Karpas-422 (cell line): ENCODE measurements around the gene SETX. TPM values are rescaled to one million over a fixed set of nuclear protein-coding genes. Genes with fewer than 3 reads are reported as not detected.

Experiments
- DNase-seq: peaks from one replicate; pipeline ENCODE4 v3.0.0-alpha.2; 2015
- H2AFZ ChIP-seq: fragments of 200-600 bp; sonication (generic); 2 replicates; pipeline ENCODE4 v1.6.1; 2014; ENCODE audit warnings: antibody characterized with exemption, low read length, mixed read lengths
- H3K27ac ChIP-seq: fragments of 200-600 bp; sonication (generic); 2 replicates; pipeline ENCODE4 v1.5.1; 2014; ENCODE audit warnings: mild to moderate bottlenecking, low read length, moderate library complexity
- H3K27me3 ChIP-seq: fragments of 200-600 bp; sonication (generic); 2 replicates; pipeline ENCODE4 v1.6.1; 2014; ENCODE audit warnings: low read length, mixed read lengths
- H3K36me3 ChIP-seq: fragments of 200-600 bp; sonication (generic); 2 replicates; pipeline ENCODE4 v1.6.1; 2014; ENCODE audit warnings: low read length, mixed read lengths; ENCODE audit not compliant: insufficient read depth
- H3K4me1 ChIP-seq: fragments of 200-600 bp; sonication (generic); 2 replicates; pipeline ENCODE4 v1.6.1; 2014; ENCODE audit warnings: mild to moderate bottlenecking, low read length, mixed read lengths
- H3K4me2 ChIP-seq: fragments of 200-600 bp; sonication (generic); 2 replicates; pipeline ENCODE4 v1.6.1; 2014; ENCODE audit warnings: low read length, low read depth, mild to moderate bottlenecking; ENCODE audit not compliant: poor library complexity, severe bottlenecking
- H3K4me3 ChIP-seq: fragments of 200-600 bp; sonication (generic); 2 replicates; pipeline ENCODE4 v1.5.1; 2014; ENCODE audit warnings: mild to moderate bottlenecking, antibody characterized with exemption, low read length, mixed read lengths
- H3K79me2 ChIP-seq: fragments of 200-600 bp; sonication (generic); 2 replicates; pipeline ENCODE4 v1.6.1; 2014; ENCODE audit warnings: mild to moderate bottlenecking, low read length, mixed read lengths
- H3K9ac ChIP-seq: fragments of 200-600 bp; sonication (generic); 2 replicates; pipeline ENCODE4 v1.6.0; 2014; ENCODE audit warnings: low read length
- H3K9me2 ChIP-seq: fragments of 200-600 bp; sonication (generic), shearing (Covaris generic); replicated peaks from 2 replicates; pipeline ENCODE4 v1.6.0; 2014; ENCODE audit warnings: mild to moderate bottlenecking, low read length, moderate library complexity; ENCODE audit not compliant: insufficient read depth
- H3K9me3 ChIP-seq: fragments of 300-700, 200-600 bp; sonication (generic); 2 replicates; pipeline ENCODE4 v1.6.1; 2014; ENCODE audit warnings: low read length, mixed read lengths
- H4K20me1 ChIP-seq: fragments of 200-600 bp; sonication (generic); 2 replicates; pipeline ENCODE4 v1.6.1; 2014; ENCODE audit warnings: mild to moderate bottlenecking, antibody characterized with exemption, low read length, low read depth; ENCODE audit not compliant: insufficient read depth
- total RNA-seq: library from RNA; depleted of rRNA; stranded (reverse); fragments of >200 nt; shearing (Covaris generic); gene quantifications from 2 replicates; pipeline ENCODE4 v1.2.3, GENCODE V29; 2014; ENCODE audit warnings: low replicate concordance

Gene SETX
- total RNA-seq, 1 experiment from 2014 or later = 56.0 TPM

DNA sequence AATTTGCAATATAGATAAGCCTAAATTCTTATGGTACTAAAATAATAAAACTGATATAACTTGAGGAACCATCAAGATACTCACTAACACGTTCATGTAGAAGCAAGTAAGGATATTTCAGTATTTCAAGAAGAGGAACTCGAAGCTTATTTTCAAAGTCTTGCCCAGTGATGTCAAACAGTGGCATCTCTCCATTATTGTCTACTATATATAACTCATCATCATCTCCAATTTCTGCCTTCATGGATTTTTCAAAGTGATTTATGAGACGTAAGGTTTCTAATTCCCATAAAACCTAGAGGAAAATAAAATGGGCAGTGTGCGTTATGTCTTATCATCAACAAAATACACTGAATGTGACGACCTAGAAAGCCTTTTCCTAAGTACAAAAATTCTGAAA, 8.6 kb downstream of the SETX start:
- Histone ChIP-seq H3K27ac (no peak overlapping the region), H3K4me2 (no peak overlapping the region), H4K20me1 (no peaks in the 10 kb centered on the region), H3K9ac (no peak overlapping the region), H3K9me3 (no peaks in the 10 kb centered on the region), H3K9me2 (no peaks in the 10 kb centered on the region), H3K79me2 (peaks cover 39% of the 10 kb centered on the region), H3K27me3 (no peaks in the 10 kb centered on the region), H2AFZ (no peak overlapping the region), H3K4me3 (no peak overlapping the region), H3K4me1 (peaks cover 6% of the 10 kb centered on the region), H3K36me3 (peaks cover 81% of the 10 kb centered on the region)
- DNase-seq = no peak

DNA sequence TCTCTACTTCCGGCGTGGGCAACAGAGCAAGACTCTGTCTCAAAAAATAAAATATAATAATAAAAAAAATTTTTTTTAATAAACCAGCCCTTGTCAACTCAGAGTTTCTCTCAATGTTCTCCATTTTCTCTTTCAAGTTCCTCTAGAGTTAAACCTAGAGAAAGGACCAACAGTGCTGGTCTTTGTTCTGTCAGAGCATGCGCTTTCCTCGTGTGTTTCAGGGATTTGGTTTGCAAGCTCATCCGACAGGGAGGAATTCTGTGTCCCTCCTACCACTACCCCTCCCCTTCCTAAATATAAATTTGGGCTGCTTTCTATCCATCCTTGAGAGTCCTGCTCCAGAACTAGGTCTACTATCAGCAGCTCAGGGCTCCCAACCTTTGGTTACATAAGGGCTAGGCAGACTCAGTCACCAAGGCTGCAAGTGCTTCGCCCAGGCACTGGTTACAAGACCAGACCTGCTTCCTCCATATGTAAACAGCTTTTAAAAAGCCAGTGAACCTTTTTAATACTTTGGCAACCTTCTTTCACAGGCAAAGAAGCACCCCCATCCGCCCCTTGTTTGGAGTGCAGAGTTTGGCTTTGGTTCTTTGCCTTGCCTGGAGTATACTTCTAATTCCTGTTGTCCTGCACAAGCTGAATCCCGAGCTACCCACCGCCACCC, 13.5 kb downstream of the SETX start:
- no peak overlapping the region for H3K4me2 ChIP-seq
- no peak for DNase-seq
- H3K4me3 ChIP-seq = no peak overlapping the region
- no peak overlapping the region for H2AFZ ChIP-seq
- no peak overlapping the region for H3K9ac ChIP-seq
- peaks cover 75% of the 10 kb centered on the region for H3K36me3 ChIP-seq
- no peaks in the 10 kb centered on the region for H4K20me1 ChIP-seq
- no peak overlapping the region for H3K27ac ChIP-seq
- no peaks in the 10 kb centered on the region for H3K27me3 ChIP-seq
- peaks cover 10% of the 10 kb centered on the region for H3K79me2 ChIP-seq
- no peaks in the 10 kb centered on the region for H3K9me2 ChIP-seq
- no peaks in the 10 kb centered on the region for H3K9me3 ChIP-seq
- no peaks in the 10 kb centered on the region for H3K4me1 ChIP-seq

GRCh38 chr9:132334364-132334763, 20.4 kb downstream of the SETX start:
- Histone ChIP-seq H3K9me2 (no peaks in the 10 kb centered on the region), H3K4me3 (no peak overlapping the region), H3K9ac (no peak overlapping the region), H2AFZ (no peak overlapping the region), H3K27ac (no peak overlapping the region), H3K4me2 (no peak overlapping the region), H4K20me1 (no peaks in the 10 kb centered on the region), H3K36me3 (peaks cover 61% of the 10 kb centered on the region), H3K4me1 (no peaks in the 10 kb centered on the region), H3K79me2 (peaks cover 28% of the 10 kb centered on the region), H3K27me3 (no peaks in the 10 kb centered on the region), H3K9me3 (no peaks in the 10 kb centered on the region)
- DNase-seq = no peak

GRCh38 chr9:132333556-132333955, 21.2 kb downstream of the SETX start:
- Histone ChIP-seq H3K4me3 (no peak overlapping the region), H3K79me2 (peaks cover 33% of the 10 kb centered on the region)

GRCh38 chr9:132328580-132328979, 26.2 kb downstream of the SETX start:
- Histone ChIP-seq H3K79me2 (peaks cover 57% of the 10 kb centered on the region), H4K20me1 (no peaks in the 10 kb centered on the region)

More at GRCh38 chr9:132333556-132333955, 21.2 kb downstream of the SETX start:
- H3K36me3 ChIP-seq = peaks cover 65% of the 10 kb centered on the region
- H2AFZ ChIP-seq = no peak overlapping the region
- no peak overlapping the region for H3K4me2 ChIP-seq
- no peaks in the 10 kb centered on the region for H3K9me3 ChIP-seq
- no peak overlapping the region for H3K9ac ChIP-seq
- no peak overlapping the region for H3K27ac ChIP-seq
- H3K9me2 ChIP-seq = no peaks in the 10 kb centered on the region
- no peaks in the 10 kb centered on the region for H4K20me1 ChIP-seq
- H3K4me1 ChIP-seq = no peaks in the 10 kb centered on the region
- H3K27me3 ChIP-seq = no peaks in the 10 kb centered on the region
- DNase-seq = no peak

DNA sequence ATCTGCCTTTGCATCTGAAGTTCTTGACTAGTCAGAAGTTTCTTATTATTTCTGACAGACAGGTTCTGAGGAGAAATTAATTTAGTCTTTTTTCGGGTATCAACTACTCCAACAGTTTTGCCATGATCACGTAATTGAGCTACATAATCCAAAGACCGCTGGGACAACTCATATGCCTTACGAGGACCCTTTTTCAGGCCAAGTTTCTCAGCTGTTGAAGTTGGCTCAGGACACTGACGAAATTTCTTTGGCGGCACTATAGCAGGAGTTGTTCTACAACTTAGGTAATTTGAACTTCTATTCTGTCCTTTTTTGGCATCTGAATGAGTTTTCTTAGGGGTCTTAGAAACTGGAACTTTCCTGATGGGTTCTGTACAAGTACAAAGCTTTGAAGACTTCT, 27.2 kb downstream of the SETX start:
- Histone ChIP-seq H3K9me2 (no peaks in the 10 kb centered on the region), H3K36me3 (peaks cover 80% of the 10 kb centered on the region), H4K20me1 (no peaks in the 10 kb centered on the region), H3K4me1 (no peaks in the 10 kb centered on the region), H3K9ac (no peak overlapping the region), H3K4me3 (no peak overlapping the region), H3K27ac (no peak overlapping the region), H3K4me2 (no peak overlapping the region), H2AFZ (no peak overlapping the region), H3K27me3 (no peaks in the 10 kb centered on the region), H3K79me2 (peaks cover 66% of the 10 kb centered on the region), H3K9me3 (no peaks in the 10 kb centered on the region)
- DNase-seq = no peak

More at GRCh38 chr9:132328580-132328979, 26.2 kb downstream of the SETX start:
- Histone ChIP-seq H3K4me3 (no peak overlapping the region), H3K4me2 (no peak overlapping the region), H3K9me2 (no peaks in the 10 kb centered on the region), H3K9ac (no peak overlapping the region), H2AFZ (no peak overlapping the region), H3K9me3 (no peaks in the 10 kb centered on the region), H3K27me3 (no peaks in the 10 kb centered on the region), H3K36me3 (peaks cover 78% of the 10 kb centered on the region), H3K27ac (no peak overlapping the region), H3K4me1 (no peaks in the 10 kb centered on the region)
- DNase-seq = no peak

GRCh38 chr9:132324425-132324824, 30.4 kb downstream of the SETX start:
- H4K20me1 ChIP-seq = no peaks in the 10 kb centered on the region
- H3K36me3 ChIP-seq = peaks cover 64% of the 10 kb centered on the region; the same call in 1 of the 2 replicates

DNA sequence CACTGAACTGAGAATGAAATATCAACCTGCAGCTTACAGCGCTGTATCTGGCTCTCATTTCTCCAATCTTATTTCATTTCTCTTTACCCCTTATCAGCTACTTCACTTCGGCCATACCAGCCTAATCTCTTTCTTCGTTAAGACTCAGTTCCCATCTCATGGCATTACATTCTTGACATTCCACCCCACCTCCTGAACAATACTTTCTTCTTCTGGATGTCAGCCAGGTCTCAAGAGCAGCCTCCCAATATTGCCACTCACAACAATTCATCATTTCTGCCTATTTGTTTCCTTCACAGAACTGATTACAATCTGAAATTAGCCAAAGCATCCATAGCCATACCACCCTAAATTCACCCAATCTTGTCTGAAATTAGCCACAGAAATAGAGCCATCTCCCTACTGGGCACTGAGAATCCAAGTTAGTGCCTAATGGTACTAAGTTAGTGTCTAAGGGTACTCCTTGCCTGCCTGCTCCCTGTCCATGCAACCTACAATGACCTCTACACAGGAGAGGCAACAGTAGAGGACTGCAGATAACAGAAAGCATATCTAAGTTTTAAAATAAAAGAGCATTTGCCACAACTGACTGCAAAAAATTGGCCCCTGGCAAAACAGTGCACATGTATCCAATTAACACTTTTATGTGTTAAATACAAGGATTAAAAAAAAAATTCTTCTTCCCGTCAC, 35.2 kb downstream of the SETX start:
- Histone ChIP-seq H3K9ac (no peak overlapping the region), H3K27ac (no peak overlapping the region), H3K79me2 (peaks cover 81% of the 10 kb centered on the region), H3K9me2 (no peaks in the 10 kb centered on the region), H3K27me3 (no peaks in the 10 kb centered on the region), H3K9me3 (no peaks in the 10 kb centered on the region), H2AFZ (no peak overlapping the region), H3K4me3 (no peak overlapping the region), H3K4me2 (no peak overlapping the region), H3K36me3 (peaks cover 55% of the 10 kb centered on the region), H4K20me1 (no peaks in the 10 kb centered on the region; the same call in 1 of the 2 replicates), H3K4me1 (no peaks in the 10 kb centered on the region)
- DNase-seq = no peak

More at GRCh38 chr9:132324425-132324824, 30.4 kb downstream of the SETX start:
- H2AFZ ChIP-seq = no peak overlapping the region
- no peak overlapping the region for H3K27ac ChIP-seq
- H3K4me2 ChIP-seq = no peak overlapping the region
- H3K4me1 ChIP-seq = no peaks in the 10 kb centered on the region
- peaks cover 69% of the 10 kb centered on the region for H3K79me2 ChIP-seq
- no peaks in the 10 kb centered on the region for H3K9me3 ChIP-seq
- H3K9me2 ChIP-seq = no peaks in the 10 kb centered on the region
- no peak overlapping the region for H3K4me3 ChIP-seq
- no peaks in the 10 kb centered on the region for H3K27me3 ChIP-seq
- no peak for DNase-seq
- no peak overlapping the region for H3K9ac ChIP-seq
